Measurements from ENCODE around the gene OR5B21. TPM values are rescaled to one million over a fixed set of nuclear protein-coding genes. Genes with fewer than 3 reads are reported as not detected.

The OR5B21 gene
- total RNA-seq: not detected
- long read RNA-seq: 0 reads

- no peak for DNase-seq
- intact Hi-C loops (cut with DNase I): no loop called here
- no peak for ATAC-seq (ENCODE audit: poor library complexity)
Observed at GRCh38 chr11:58508005-58508404, at the start of gene OR5B21. TSS of gene OR5B21 (minus strand) at chr11:58508105. CDS start at chr11:58508105, 0 bp downstream.

DNA sequence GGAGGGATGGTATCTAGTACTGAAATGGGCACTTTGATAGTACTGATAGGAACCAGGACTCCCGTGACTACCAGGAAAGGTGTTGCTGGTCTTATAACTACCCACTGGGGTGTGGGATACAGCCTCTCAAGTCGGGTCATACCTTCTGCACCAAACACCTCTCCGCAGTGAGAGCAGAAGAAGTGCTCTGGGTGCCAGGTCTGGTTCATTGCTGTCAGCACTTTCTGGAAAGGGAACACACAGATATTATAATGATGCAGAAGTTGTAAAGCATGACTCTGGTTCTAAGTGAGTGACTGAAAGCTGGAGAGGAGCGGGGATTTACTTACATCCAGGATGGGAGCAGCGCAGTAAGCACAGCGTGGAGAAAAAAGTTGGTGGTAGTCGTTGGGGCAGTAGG is 41.7 kb upstream of the OR5B21 start:
- no peak for DNase-seq
- intact Hi-C loops (cut with DNase I): no loop called here
- ATAC-seq (ENCODE audit: poor library complexity): peak; percentile 96

- ATAC-seq (ENCODE audit: poor library complexity) (no peak), DNase-seq (no peak)
- intact Hi-C loops (cut with DNase I): no loop called here
Observed at GRCh38 chr11:58546841-58547240, 38.9 kb upstream of the OR5B21 start.

- no peak for DNase-seq
- ATAC-seq (ENCODE audit: poor library complexity): no peak
- intact Hi-C loops (cut with DNase I): no loop called here
Observed at GRCh38 chr11:58531865-58532341, 24.0 kb upstream of the OR5B21 start.

- intact Hi-C loops (cut with DNase I): no loop called here
- DNase-seq (no peak), ATAC-seq (ENCODE audit: poor library complexity) (no peak)
Observed at GRCh38 chr11:58530236-58530635, 22.3 kb upstream of the OR5B21 start.

- intact Hi-C loops (cut with DNase I): no loop called here
- DNase-seq: no peak
Observed at GRCh38 chr11:58527429-58527828, 19.5 kb upstream of the OR5B21 start.

DNA sequence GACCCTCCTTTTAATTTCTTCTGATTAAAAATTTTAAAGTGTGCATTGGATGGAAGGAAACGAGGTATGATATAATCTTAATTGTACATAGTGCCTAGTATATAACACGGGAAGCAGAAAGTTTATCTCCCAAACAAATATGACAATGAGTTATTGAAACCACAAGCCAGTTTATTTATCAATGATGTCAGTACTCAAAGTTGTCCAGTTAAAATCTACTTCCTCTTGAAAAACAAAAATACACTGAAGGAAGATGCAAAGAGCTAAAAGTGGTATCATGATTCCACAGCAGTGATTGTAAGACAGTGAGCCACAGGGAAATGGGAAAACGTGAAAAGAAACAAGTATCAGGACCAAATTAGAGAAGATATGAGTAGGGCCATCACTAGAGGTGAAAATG is 18.8 kb upstream of the OR5B21 start:
- ATAC-seq (ENCODE audit: poor library complexity) (no peak), DNase-seq (no peak)
- intact Hi-C loops (cut with DNase I): no loop called here

More at GRCh38 chr11:58527429-58527828, 19.5 kb upstream of the OR5B21 start:
- ATAC-seq (ENCODE audit: poor library complexity): no peak

- intact Hi-C loops (cut with DNase I): no loop called here
- DNase-seq (no peak), ATAC-seq (ENCODE audit: poor library complexity) (peak; percentile 58)
Observed at GRCh38 chr11:58525037-58525614, 17.2 kb upstream of the OR5B21 start.

DNA sequence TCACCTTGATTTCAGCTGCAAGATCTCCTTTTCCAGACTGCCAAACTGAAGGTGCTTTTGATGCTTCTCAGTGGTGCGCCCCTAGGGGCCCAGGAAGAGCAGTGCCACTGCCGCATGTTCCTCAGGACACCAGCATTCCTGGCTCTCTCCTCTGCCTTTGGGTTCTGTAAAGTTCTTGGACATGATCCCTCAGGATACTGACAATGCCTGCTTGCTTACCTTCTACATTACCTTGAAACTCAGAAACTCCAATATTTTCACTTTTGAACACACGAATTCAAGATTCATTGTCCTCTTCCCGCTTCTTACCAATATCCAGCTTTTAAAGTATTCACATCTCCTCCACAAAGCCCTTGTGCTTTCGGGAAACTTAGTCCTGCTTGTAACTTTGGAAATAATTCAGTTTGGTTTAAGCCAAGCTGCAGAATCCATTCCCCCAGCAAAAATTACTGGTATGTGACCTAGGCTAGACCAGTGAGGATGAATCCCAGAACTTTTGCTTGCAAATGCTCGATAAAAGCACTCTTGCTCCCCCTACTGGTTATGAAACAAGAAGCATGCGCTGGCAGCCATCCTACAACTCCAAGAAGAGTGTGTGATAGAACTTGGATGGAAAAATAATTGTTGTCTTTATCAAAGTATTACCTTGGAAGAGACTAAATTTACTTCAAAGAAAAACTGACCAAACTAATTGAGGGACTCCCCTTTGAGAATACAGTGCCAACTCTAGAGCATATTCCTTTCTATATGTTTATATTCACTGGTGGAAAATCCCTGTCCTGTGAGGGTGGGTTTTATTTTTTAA is 16.5 kb upstream of the OR5B21 start:
- intact Hi-C loops (cut with DNase I): no loop called here
- ATAC-seq (ENCODE audit: poor library complexity): peak; percentile 94
- peak; percentile 61 for DNase-seq

DNA sequence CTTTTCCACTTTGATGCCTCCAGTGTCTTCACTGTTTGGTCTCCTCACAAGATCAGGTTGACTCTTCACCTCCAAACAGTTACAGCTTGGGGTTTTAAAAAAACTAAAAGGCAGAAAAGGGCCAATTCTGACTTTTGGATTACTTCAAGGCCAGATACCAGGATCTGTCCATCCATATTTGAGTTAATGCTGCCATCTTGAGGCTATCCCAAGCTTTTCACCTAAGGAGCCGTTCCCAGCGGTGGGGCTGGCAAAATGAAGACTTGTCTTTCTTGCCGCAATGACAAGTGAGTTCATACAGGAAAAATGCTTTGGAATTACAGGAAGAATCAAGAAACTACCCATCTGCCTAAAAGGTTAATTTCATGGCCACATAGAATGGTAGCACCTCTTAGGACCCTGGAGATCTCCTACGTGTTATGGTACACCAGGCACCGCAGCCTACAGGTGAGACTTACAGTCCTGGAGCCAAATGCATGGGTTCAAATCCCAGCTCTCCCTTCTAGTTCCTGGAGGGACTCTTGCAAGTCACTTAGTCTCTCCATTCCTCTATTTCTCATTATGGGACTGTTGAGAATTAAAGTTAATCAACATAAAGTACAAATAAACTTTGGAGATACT is 6.0 kb upstream of the OR5B21 start:
- DNase-seq (no peak), ATAC-seq (ENCODE audit: poor library complexity) (peak; percentile 68)

GRCh38 chr11:58511636-58512035 is 3.7 kb upstream of the OR5B21 start:
- DNase-seq (no peak), ATAC-seq (ENCODE audit: poor library complexity) (no peak)
- intact Hi-C loops (cut with DNase I): no loop called here

More for the DNA sequence above, 6.0 kb upstream of the OR5B21 start:
- intact Hi-C loops (cut with DNase I): no loop called here

- no peak for ATAC-seq (ENCODE audit: poor library complexity)
- intact Hi-C loops (cut with DNase I): no loop called here
- no peak for DNase-seq
Observed at GRCh38 chr11:58509748-58510147, 1.8 kb upstream of the OR5B21 start.

DNA sequence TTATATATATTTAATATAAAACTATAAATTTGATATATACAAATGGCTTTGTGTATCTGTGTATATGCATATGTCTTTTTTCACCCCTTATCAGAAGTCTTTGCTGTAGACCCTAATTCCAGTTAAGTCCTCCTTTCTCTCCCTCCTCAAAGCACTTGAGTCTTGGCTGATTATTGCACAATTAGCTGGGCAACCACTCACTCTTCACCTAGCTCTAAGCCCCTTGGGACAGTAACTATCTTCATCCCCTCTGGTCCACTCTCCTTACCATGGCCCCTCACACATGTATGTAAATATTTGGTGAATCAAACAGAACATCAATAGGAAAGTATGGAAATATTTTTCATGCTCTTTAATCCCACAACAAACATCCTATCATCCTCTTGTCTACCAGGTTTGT is 909 bp upstream of the OR5B21 start:
- intact Hi-C loops (cut with DNase I): no loop called here
- ATAC-seq (ENCODE audit: poor library complexity): no peak
- DNase-seq: no peak

- intact Hi-C loops (cut with DNase I): no loop called here
- ATAC-seq (ENCODE audit: poor library complexity): no peak
- no peak for DNase-seq
Observed at GRCh38 chr11:58507355-58507754, 550 bp downstream of the OR5B21 start.

DNA sequence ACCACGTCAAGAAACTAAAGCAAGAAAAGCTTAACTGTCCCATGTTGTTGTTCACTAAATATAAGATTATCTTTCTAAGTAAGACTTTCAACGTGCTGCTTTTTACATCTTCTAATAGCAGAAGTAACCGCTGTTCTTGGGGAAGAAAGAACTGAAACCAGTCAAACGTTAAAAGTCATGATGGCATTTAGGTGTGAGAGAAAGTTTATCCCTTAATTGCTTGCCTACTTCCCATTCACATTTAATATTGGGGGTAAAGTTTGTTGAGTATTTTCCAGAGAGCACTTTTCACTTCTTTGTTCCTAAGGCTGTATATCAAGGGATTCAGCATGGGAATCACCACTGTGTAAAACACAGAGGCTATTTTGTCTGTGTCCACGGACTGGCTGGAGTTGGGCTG is 970 bp downstream of the OR5B21 start:
- intact Hi-C loops (cut with DNase I): no loop called here
- ATAC-seq (ENCODE audit: poor library complexity) (no peak), DNase-seq (no peak)

- DNase-seq: no peak
- ATAC-seq (ENCODE audit: poor library complexity): no peak
- intact Hi-C loops (cut with DNase I): no loop called here
Observed at GRCh38 chr11:58505849-58506248, 2.1 kb downstream of the OR5B21 start.

DNA sequence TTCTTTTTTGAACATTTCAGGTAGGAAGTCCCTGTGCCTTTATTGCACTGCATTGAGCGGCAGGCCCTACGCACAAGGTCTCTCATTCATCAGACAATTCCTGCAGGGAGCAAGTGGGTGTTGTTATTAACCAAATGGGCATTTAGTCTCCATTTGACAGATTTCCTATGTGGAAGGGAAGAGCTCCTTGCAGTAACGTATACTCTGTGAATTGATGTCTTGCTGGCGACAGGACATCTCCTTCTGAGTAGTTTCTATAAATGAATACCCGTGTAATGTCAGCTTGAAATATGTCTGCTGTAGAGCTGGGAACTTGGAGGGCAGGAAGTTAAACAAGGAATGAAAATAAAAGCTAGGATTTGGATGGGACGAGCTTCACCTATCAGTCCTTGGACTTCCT is 3.7 kb downstream of the OR5B21 start:
- intact Hi-C loops (cut with DNase I): no loop called here
- DNase-seq: no peak
- ATAC-seq (ENCODE audit: poor library complexity): no peak

- ATAC-seq (ENCODE audit: poor library complexity) (no peak), DNase-seq (no peak)
- intact Hi-C loops (cut with DNase I): no loop called here
Observed at GRCh38 chr11:58503361-58503856, 4.5 kb downstream of the OR5B21 start.

DNA sequence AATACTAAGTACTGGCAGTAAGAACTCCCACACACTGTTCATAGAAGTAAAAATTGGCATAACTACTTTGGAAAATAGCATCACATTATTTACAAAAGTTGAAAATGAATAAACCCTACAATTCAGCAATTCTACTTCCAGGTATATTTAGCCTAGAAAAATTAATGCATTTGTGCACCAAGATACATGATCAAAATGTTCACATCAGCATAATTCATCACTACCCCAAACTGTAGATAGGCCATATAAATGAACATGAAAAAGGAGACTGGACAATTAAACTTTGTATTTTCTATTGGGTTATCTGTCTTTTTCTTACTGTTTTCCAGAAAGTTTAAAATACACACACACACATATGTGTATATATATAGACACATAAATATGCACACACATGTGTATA is 5.9 kb downstream of the OR5B21 start:
- intact Hi-C loops (cut with DNase I): no loop called here
- no peak for ATAC-seq (ENCODE audit: poor library complexity)
- no peak for DNase-seq

DNA sequence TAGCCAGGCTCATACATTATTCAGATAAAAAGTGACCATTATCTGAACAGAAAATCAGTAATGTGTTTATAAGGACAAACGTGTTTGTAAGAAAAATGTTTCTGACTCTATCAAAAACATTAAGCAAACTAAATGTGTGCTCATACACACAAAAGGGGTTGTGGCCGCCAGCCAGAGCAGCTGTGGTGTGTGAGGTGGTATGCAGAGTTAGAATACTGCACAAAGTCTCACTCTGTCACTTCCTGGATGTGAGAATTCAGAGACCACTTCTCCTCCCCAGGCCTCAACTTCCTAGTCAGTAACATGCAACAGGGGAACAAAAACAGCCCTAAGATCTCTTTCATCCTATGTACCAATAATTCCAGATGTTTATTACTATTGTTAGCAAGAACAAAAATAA is 9.4 kb downstream of the OR5B21 start:
- no peak for ATAC-seq (ENCODE audit: poor library complexity)
- DNase-seq: no peak
- intact Hi-C loops (cut with DNase I): no loop called here

Data from Right ventricle myocardium superior (tissue), 1 donor.